ENCODE measurements around the gene ST6GALNAC2. TPM values are rescaled to one million over a fixed set of nuclear protein-coding genes. Genes with fewer than 3 reads are reported as not detected.

Gene ST6GALNAC2
- total RNA-seq, 4 donors from 2014 or later, result 71.1 to 94.3 (median 80.3) TPM

- 23% methylated on average over 30 of the region's 30 CpGs for WGBS
- H3K36me3 ChIP-seq, result peaks cover 8% of the 10 kb centered on the region
- H3K27ac ChIP-seq, result peak overlapping the region; percentile 94
- H3K4me3 ChIP-seq, result peak overlapping the region; percentile 70
- no peak for TF ChIP-seq EP300 (IDR thresholded peaks at IDR 0.05)
- no peak for TF ChIP-seq POLR2A (IDR thresholded peaks at IDR 0.05)
- no peak for TF ChIP-seq POLR2AphosphoS5 (IDR thresholded peaks at IDR 0.05)
- no peak for TF ChIP-seq CTCF (IDR thresholded peaks at IDR 0.05)
- no peak for DNase-seq (ENCODE audit: low spot score in 2 of 2)
- H3K9me3 ChIP-seq, result no peaks in the 10 kb centered on the region
- H3K27me3 ChIP-seq, result no peaks in the 10 kb centered on the region
- H3K4me1 ChIP-seq, result peaks cover 58% of the 10 kb centered on the region
Measured at GRCh38 chr17:76556765-76557367, 28.8 kb downstream of the ST6GALNAC2 start.

- Histone ChIP-seq H3K27me3 (no peaks in the 10 kb centered on the region), H3K4me1 (peaks cover 42% of the 10 kb centered on the region), H3K27ac (no peak overlapping the region), H3K4me3 (no peak overlapping the region), H3K9me3 (no peaks in the 10 kb centered on the region), H3K36me3 (no peaks in the 10 kb centered on the region)
- TF ChIP-seq EP300 (IDR thresholded peaks at IDR 0.05) (no peak), POLR2AphosphoS5 (IDR thresholded peaks at IDR 0.05) (no peak)
- 62% methylated on average over 6 of the region's 6 CpGs for WGBS
- no peak for DNase-seq (ENCODE audit: low spot score in 2 of 2)
Measured at GRCh38 chr17:76554131-76554530, 31.5 kb downstream of the ST6GALNAC2 start.

- H3K27me3 ChIP-seq, result no peaks in the 10 kb centered on the region
- H3K36me3 ChIP-seq, result no peaks in the 10 kb centered on the region
- no peak overlapping the region for H3K27ac ChIP-seq
- WGBS, result 89% methylated on average over 8 of the region's 8 CpGs
- DNase-seq (ENCODE audit: low spot score in 2 of 2), result no peak
- H3K9me3 ChIP-seq, result no peaks in the 10 kb centered on the region
- H3K4me1 ChIP-seq, result peaks cover 38% of the 10 kb centered on the region
- no peak overlapping the region for H3K4me3 ChIP-seq
- TF ChIP-seq CTCF (IDR thresholded peaks at IDR 0.05), result no peak
- TF ChIP-seq POLR2AphosphoS5 (IDR thresholded peaks at IDR 0.05), result no peak
- no peak for TF ChIP-seq POLR2A (IDR thresholded peaks at IDR 0.05)
- no peak for TF ChIP-seq EP300 (IDR thresholded peaks at IDR 0.05)
Measured at GRCh38 chr17:76553178-76553908, 32.3 kb downstream of the ST6GALNAC2 start.

GRCh38 chr17:76551685-76552084, 34.0 kb downstream of the ST6GALNAC2 start:
- DNase-seq (ENCODE audit: low spot score in 2 of 2), result no peak
- Histone ChIP-seq H3K36me3 (no peaks in the 10 kb centered on the region), H3K4me3 (no peak overlapping the region), H3K9me3 (no peaks in the 10 kb centered on the region), H3K27ac (peak overlapping the region; percentile 11), H3K27me3 (no peaks in the 10 kb centered on the region), H3K4me1 (peaks cover 48% of the 10 kb centered on the region)
- TF ChIP-seq CTCF (IDR thresholded peaks at IDR 0.05) (no peak), POLR2AphosphoS5 (IDR thresholded peaks at IDR 0.05) (no peak), POLR2A (IDR thresholded peaks at IDR 0.05) (no peak), EP300 (IDR thresholded peaks at IDR 0.05) (no peak)
- WGBS, result 56% methylated on average over 4 of the region's 4 CpGs

- peaks cover 48% of the 10 kb centered on the region for H3K4me1 ChIP-seq
- no peaks in the 10 kb centered on the region for H3K27me3 ChIP-seq
- H3K27ac ChIP-seq, result peak overlapping the region; percentile 11
- H3K4me3 ChIP-seq, result no peak overlapping the region
- H3K36me3 ChIP-seq, result no peaks in the 10 kb centered on the region
- DNase-seq (ENCODE audit: low spot score in 2 of 2), result no peak
- TF ChIP-seq POLR2AphosphoS5 (IDR thresholded peaks at IDR 0.05) (peak in 1 of 3 donors; percentile 19), POLR2A (IDR thresholded peaks at IDR 0.05) (no peak)
- no peaks in the 10 kb centered on the region for H3K9me3 ChIP-seq
- 37% methylated on average over 15 of the region's 15 CpGs for WGBS
Measured at GRCh38 chr17:76550712-76551615, 34.7 kb downstream of the ST6GALNAC2 start.
